Muscle of leg (tissue), 11 donors: Measurements from ENCODE around the gene MTMR3. TPM values are rescaled to one million over a fixed set of nuclear protein-coding genes. Genes with fewer than 3 reads are reported as not detected.
"Not testable (repeated sequence)": the region's sequence is repeated elsewhere in the genome, so short reads cannot be mapped to it uniquely, and the experiment has no call there.

Experiments
- DNase-seq: peaks from one replicate; pipeline ENCODE4 v3.0.0; 2013
- H3K27ac ChIP-seq: one replicate; pipeline ENCODE4 v1.5.1; 2013; ENCODE audit warnings: mild to moderate bottlenecking, low read length, control low read depth
- H3K27me3 ChIP-seq: one replicate; pipeline ENCODE4 v1.6.1; 2013; ENCODE audit warnings: low read length; ENCODE audit not compliant: control insufficient read depth, insufficient read depth
- H3K36me3 ChIP-seq: one replicate; pipeline ENCODE4 v1.6.1; 2013; ENCODE audit warnings: low read length; ENCODE audit not compliant: control insufficient read depth, insufficient read depth
- H3K4me1 ChIP-seq: one replicate; pipeline ENCODE4 v1.6.1; 2013; ENCODE audit warnings: low read length; ENCODE audit not compliant: control insufficient read depth, insufficient read depth
- H3K4me3 ChIP-seq: one replicate; pipeline ENCODE4 v1.5.1; 2013; ENCODE audit warnings: low read length, control low read depth
- H3K9me3 ChIP-seq: replicated peaks from 2 replicates; pipeline ENCODE4 v1.6.1; 2013; ENCODE audit warnings: low read depth, low read length; ENCODE audit not compliant: control insufficient read depth
- WGBS: methylation state at CpG from one replicate; pipeline ENCODE4 v1.1.5; 2013; ENCODE audit warnings: missing lambda C conversion rate; ENCODE audit not compliant: insufficient coverage; 5-methylcytosine and 5-hydroxymethylcytosine counted together
- polyA plus RNA-seq, 8 donors: library from polyadenylated mRNA; unstranded; fragments of 120-200 nt; gene quantifications; one replicate each; pipeline versions ENCODE4 v1.2.1 to v1.2.3, GENCODE V29; 2013; ENCODE audit warnings: inconsistent platforms in 1 of 8, low replicate concordance in 1 of 8; ENCODE audit not compliant: insufficient read length in 8 of 8, insufficient read depth in 1 of 8
- total RNA-seq: library from RNA; stranded (reverse); fragments of 120-200 nt; gene quantifications from one replicate; pipeline ENCODE4 v1.2.4, GENCODE V29; 2013

The MTMR3 gene
- total and polyA plus RNA-seq, 9 donors, result 23.6 to 29.1 (median 25.7) TPM

GRCh38 chr22:29865572-29865971 lies 17.4 kb upstream of the MTMR3 start:
- H3K4me1 ChIP-seq, H3K9me3 ChIP-seq, H3K36me3 ChIP-seq, DNase-seq, H3K27ac ChIP-seq, H3K4me3 ChIP-seq, H3K27me3 ChIP-seq: not testable (repeated sequence)
- WGBS, result no CpG with 5 or more reads among the region's 13 CpGs

GRCh38 chr22:29867260-29867659 lies 15.7 kb upstream of the MTMR3 start:
- Histone ChIP-seq H3K4me1 (peaks cover 2% of the 10 kb centered on the region), H3K27me3 (no peaks in the 10 kb centered on the region), H3K36me3 (no peaks in the 10 kb centered on the region), H3K27ac (no peak overlapping the region), H3K4me3 (no peak overlapping the region), H3K9me3 (no peaks in the 10 kb centered on the region)
- DNase-seq, result no peak

GRCh38 chr22:29867851-29868250 lies 15.1 kb upstream of the MTMR3 start:
- 100% methylated on average over 1 of the region's 3 CpGs for WGBS
- Histone ChIP-seq H3K27ac (no peak overlapping the region), H3K27me3 (no peaks in the 10 kb centered on the region), H3K4me1 (peaks cover 3% of the 10 kb centered on the region), H3K4me3 (no peak overlapping the region), H3K36me3 (no peaks in the 10 kb centered on the region), H3K9me3 (no peaks in the 10 kb centered on the region)
- no peak for DNase-seq

- Histone ChIP-seq H3K4me3 (no peak overlapping the region), H3K27me3 (peaks cover 3% of the 10 kb centered on the region), H3K36me3 (no peaks in the 10 kb centered on the region), H3K27ac (no peak overlapping the region), H3K9me3 (no peaks in the 10 kb centered on the region), H3K4me1 (peaks cover 3% of the 10 kb centered on the region)
- no peak for DNase-seq
- WGBS, result 80% methylated on average over 2 of the region's 3 CpGs
These were observed 12.4 kb upstream of the MTMR3 start for GRCh38 chr22:29870574-29870973.

GRCh38 chr22:29871684-29872083 lies 11.3 kb upstream of the MTMR3 start:
- H3K36me3 ChIP-seq, result no peaks in the 10 kb centered on the region
- peak; percentile 35 for DNase-seq
- no peak overlapping the region for H3K27ac ChIP-seq
- H3K4me3 ChIP-seq, result no peak overlapping the region
- no peaks in the 10 kb centered on the region for H3K9me3 ChIP-seq
- peaks cover 3% of the 10 kb centered on the region for H3K27me3 ChIP-seq
- peaks cover 3% of the 10 kb centered on the region for H3K4me1 ChIP-seq
- 0% methylated on average over 1 of the region's 5 CpGs for WGBS

- whole genome bisulfite sequencing, result 75% methylated on average over 2 of the region's 3 CpGs
- Histone ChIP-seq H3K27me3 (peaks cover 3% of the 10 kb centered on the region), H3K27ac (no peak overlapping the region), H3K36me3 (no peaks in the 10 kb centered on the region), H3K4me3 (no peak overlapping the region), H3K4me1 (peaks cover 3% of the 10 kb centered on the region), H3K9me3 (no peaks in the 10 kb centered on the region)
- DNase-seq, result no peak
These were observed 10.7 kb upstream of the MTMR3 start for GRCh38 chr22:29872144-29872893.

GRCh38 chr22:29872989-29873388 lies 10.0 kb upstream of the MTMR3 start:
- Histone ChIP-seq H3K4me1 (peaks cover 3% of the 10 kb centered on the region), H3K27me3 (peaks cover 4% of the 10 kb centered on the region), H3K9me3 (no peaks in the 10 kb centered on the region), H3K36me3 (no peaks in the 10 kb centered on the region), H3K4me3 (no peak overlapping the region), H3K27ac (no peak overlapping the region)
- WGBS, result no CpG with 5 or more reads among the region's 5 CpGs
- DNase-seq, result peak; percentile 24

GRCh38 chr22:29873943-29874342 lies 9.0 kb upstream of the MTMR3 start:
- H3K4me1 ChIP-seq, result peaks cover 3% of the 10 kb centered on the region
- no CpG with 5 or more reads among the region's 2 CpGs for WGBS
- peaks cover 5% of the 10 kb centered on the region for H3K27me3 ChIP-seq
- H3K4me3 ChIP-seq, result no peak overlapping the region
- H3K9me3 ChIP-seq, result no peaks in the 10 kb centered on the region
- no peak overlapping the region for H3K27ac ChIP-seq
- no peaks in the 10 kb centered on the region for H3K36me3 ChIP-seq
- DNase-seq, result no peak

GRCh38 chr22:29877620-29878019 lies 5.4 kb upstream of the MTMR3 start:
- no peak overlapping the region for H3K4me3 ChIP-seq
- DNase-seq, result no peak
- H3K27me3 ChIP-seq, result peaks cover 5% of the 10 kb centered on the region
- WGBS, result 75% methylated on average over 2 of the region's 2 CpGs
- H3K9me3 ChIP-seq, result no peaks in the 10 kb centered on the region
- H3K36me3 ChIP-seq, result no peaks in the 10 kb centered on the region
- no peaks in the 10 kb centered on the region for H3K4me1 ChIP-seq
- H3K27ac ChIP-seq, result no peak overlapping the region

GRCh38 chr22:29879753-29880152 lies 3.2 kb upstream of the MTMR3 start:
- Histone ChIP-seq H3K27ac (no peak overlapping the region), H3K9me3 (no peaks in the 10 kb centered on the region), H3K36me3 (no peaks in the 10 kb centered on the region), H3K4me1 (peaks cover 6% of the 10 kb centered on the region), H3K4me3 (no peak overlapping the region), H3K27me3 (peaks cover 2% of the 10 kb centered on the region)
- 95% methylated on average over 4 of the region's 5 CpGs for WGBS
- DNase-seq, result no peak

- Histone ChIP-seq H3K27ac (no peak overlapping the region), H3K36me3 (no peaks in the 10 kb centered on the region), H3K9me3 (no peaks in the 10 kb centered on the region), H3K4me3 (peak overlapping the region; percentile 13), H3K27me3 (peaks cover 2% of the 10 kb centered on the region), H3K4me1 (peaks cover 8% of the 10 kb centered on the region)
- 0% methylated on average over 4 of the region's 5 CpGs for WGBS
- DNase-seq, result no peak
These were observed 294 bp upstream of the MTMR3 start for GRCh38 chr22:29882716-29883044.
